ENCODE measurements around the gene HES1. TPM values are rescaled to one million over a fixed set of nuclear protein-coding genes. Genes with fewer than 3 reads are reported as not detected.

The HES1 gene
- total and polyA plus RNA-seq, 9 of the 15 experiments (the other 6 are each of a cell fraction or from before 2014, with no cell fraction given), result 3.4 to 37.0 (median 19.3) TPM

DNA sequence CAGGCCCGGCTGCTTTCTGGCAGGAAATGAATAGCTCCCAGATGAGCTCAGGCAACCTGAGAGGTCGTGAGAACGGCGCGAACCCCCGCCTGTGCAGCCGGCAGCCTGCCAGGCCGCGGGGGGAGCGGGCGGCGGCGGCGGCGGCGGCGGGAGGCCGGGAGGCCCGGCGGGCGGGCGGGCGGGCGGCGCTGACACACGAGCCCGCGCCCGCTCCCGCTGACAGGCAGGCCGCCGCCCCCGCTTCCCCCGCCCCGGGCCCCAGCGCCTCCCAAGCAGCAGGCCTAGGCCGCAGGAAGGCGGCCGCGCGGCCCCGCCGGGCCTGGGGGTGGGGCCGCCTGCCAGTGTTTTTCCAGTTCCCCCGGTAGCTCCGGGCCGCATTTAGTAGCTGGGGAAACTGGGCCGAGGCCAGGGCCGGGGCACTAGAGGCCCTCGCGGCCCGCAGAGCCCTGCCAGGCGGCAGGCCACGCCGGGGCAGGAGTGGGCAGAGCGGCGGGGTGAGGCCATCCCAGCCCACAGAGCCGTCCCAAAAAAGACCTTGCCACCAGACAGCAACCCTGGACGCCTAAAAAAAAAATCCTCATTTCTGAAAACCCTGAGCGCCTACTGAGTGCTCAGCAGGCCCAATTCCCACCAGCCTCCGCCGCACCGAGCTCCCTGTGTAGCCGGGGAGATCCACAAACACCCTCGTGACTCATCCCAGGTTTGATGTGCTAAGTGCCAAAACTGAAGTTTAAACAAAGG lies 5.6 kb downstream of the HES1 start (continued):
- TF ChIP-seq TEAD1 (CRISPR knock-in tag; IDR thresholded peaks at IDR 0.05) (no peak; a peak in 1 of 4 replicates), NR2F6 (CRISPR knock-in tag; IDR thresholded peaks at IDR 0.05) (peak; percentile 31; the same call in 1 of the 2 replicates), ZNF707 (CRISPR knock-in tag; conservative IDR thresholded peaks at IDR 0.05) (0 out of 2 replicates have a peak, but pooled peaks have one; percentile 16), RFX1 (IDR thresholded peaks at IDR 0.05) (no peak), MYC (IDR thresholded peaks at IDR 0.05; ENCODE audit: low read depth, low read length) (peak; percentile 76; the same call in 1 of the 2 replicates), MYC (CRISPR knock-in tag; IDR thresholded peaks at IDR 0.05; ENCODE audit: borderline replicate concordance, low read depth) (no peak), CHD2 (IDR thresholded peaks at IDR 0.05; ENCODE audit: low read depth, low read length) (no peak), NONO (IDR thresholded peaks at IDR 0.05; ENCODE audit: low read depth in 2 of 2, low read length in 1 of 2) (no peak), ZNF134 (CRISPR knock-in tag; conservative IDR thresholded peaks at IDR 0.05) (0 out of 2 replicates have a peak, but pooled peaks have one; percentile 11), ZNF384 (IDR thresholded peaks at IDR 0.05; ENCODE audit: low read depth, low read length) (0 out of 2 replicates have a peak, but pooled peaks have one; percentile 6), KAT2B (IDR thresholded peaks at IDR 0.05; ENCODE audit: low read depth, low read length) (no peak), NFIC (IDR thresholded peaks at IDR 0.05) (peak; percentile 75), PHF21A (IDR thresholded peaks at IDR 0.05; ENCODE audit: borderline replicate concordance, low read depth) (peak; percentile 74; the same call in 1 of the 2 replicates)
- TF ChIP-seq, protein P1, sequence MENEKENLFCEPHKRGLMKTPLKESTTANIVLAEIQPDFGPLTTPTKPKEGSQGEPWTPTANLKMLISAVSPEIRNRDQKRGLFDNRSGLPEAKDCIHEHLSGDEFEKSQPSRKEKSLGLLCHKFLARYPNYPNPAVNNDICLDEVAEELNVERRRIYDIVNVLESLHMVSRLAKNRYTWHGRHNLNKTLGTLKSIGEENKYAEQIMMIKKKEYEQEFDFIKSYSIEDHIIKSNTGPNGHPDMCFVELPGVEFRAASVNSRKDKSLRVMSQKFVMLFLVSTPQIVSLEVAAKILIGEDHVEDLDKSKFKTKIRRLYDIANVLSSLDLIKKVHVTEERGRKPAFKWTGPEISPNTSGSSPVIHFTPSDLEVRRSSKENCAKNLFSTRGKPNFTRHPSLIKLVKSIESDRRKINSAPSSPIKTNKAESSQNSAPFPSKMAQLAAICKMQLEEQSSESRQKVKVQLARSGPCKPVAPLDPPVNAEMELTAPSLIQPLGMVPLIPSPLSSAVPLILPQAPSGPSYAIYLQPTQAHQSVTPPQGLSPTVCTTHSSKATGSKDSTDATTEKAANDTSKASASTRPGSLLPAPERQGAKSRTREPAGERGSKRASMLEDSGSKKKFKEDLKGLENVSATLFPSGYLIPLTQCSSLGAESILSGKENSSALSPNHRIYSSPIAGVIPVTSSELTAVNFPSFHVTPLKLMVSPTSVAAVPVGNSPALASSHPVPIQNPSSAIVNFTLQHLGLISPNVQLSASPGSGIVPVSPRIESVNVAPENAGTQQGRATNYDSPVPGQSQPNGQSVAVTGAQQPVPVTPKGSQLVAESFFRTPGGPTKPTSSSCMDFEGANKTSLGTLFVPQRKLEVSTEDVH (IDR thresholded peaks at IDR 0.05; ENCODE audit: low read depth, partially characterized antibody), result no peak
- TF ChIP-seq, protein P2, sequence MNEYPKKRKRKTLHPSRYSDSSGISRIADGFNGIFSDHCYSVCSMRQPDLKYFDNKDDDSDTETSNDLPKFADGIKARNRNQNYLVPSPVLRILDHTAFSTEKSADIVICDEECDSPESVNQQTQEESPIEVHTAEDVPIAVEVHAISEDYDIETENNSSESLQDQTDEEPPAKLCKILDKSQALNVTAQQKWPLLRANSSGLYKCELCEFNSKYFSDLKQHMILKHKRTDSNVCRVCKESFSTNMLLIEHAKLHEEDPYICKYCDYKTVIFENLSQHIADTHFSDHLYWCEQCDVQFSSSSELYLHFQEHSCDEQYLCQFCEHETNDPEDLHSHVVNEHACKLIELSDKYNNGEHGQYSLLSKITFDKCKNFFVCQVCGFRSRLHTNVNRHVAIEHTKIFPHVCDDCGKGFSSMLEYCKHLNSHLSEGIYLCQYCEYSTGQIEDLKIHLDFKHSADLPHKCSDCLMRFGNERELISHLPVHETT (CRISPR knock-in tag; conservative IDR thresholded peaks at IDR 0.05 in 1 of 2, IDR thresholded peaks at IDR 0.05 in 1 of 2), result peak in 1 of 2 experiments; percentile 99; a peak in 2 of 4 replicates
- TF ChIP-seq, protein P3, sequence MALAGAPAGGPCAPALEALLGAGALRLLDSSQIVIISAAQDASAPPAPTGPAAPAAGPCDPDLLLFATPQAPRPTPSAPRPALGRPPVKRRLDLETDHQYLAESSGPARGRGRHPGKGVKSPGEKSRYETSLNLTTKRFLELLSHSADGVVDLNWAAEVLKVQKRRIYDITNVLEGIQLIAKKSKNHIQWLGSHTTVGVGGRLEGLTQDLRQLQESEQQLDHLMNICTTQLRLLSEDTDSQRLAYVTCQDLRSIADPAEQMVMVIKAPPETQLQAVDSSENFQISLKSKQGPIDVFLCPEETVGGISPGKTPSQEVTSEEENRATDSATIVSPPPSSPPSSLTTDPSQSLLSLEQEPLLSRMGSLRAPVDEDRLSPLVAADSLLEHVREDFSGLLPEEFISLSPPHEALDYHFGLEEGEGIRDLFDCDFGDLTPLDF (CRISPR knock-in tag; IDR thresholded peaks at IDR 0.05), result no peak
- TF ChIP-seq, protein P4, sequence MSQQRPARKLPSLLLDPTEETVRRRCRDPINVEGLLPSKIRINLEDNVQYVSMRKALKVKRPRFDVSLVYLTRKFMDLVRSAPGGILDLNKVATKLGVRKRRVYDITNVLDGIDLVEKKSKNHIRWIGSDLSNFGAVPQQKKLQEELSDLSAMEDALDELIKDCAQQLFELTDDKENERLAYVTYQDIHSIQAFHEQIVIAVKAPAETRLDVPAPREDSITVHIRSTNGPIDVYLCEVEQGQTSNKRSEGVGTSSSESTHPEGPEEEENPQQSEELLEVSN (IDR thresholded peaks at IDR 0.05; ENCODE audit: borderline replicate concordance in 1 of 2, extremely low read depth in 1 of 2, insufficient read depth in 1 of 2, insufficient read length in 1 of 2, low read depth in 1 of 2, low read length in 1 of 2, poor library complexity in 1 of 2, severe bottlenecking in 1 of 2), result peak; percentile 27 to 47
- TF ChIP-seq, protein P5, sequence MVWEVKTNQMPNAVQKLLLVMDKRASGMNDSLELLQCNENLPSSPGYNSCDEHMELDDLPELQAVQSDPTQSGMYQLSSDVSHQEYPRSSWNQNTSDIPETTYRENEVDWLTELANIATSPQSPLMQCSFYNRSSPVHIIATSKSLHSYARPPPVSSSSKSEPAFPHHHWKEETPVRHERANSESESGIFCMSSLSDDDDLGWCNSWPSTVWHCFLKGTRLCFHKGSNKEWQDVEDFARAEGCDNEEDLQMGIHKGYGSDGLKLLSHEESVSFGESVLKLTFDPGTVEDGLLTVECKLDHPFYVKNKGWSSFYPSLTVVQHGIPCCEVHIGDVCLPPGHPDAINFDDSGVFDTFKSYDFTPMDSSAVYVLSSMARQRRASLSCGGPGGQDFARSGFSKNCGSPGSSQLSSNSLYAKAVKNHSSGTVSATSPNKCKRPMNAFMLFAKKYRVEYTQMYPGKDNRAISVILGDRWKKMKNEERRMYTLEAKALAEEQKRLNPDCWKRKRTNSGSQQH (CRISPR knock-in tag; IDR thresholded peaks at IDR 0.05), result 0 out of 2 replicates have a peak, but pooled peaks have one; percentile 1
